ENCODE data around the gene VAV3. TPM values are rescaled to one million over a fixed set of nuclear protein-coding genes. Genes with fewer than 3 reads are reported as not detected.
"Not testable (repeated sequence)": the region's sequence is repeated elsewhere in the genome, so short reads cannot be mapped to it uniquely, and the experiment has no call there.

The VAV3 gene
- polyA plus RNA-seq, 1 of the 3 experiments (the other 2 are of a cell fraction), result not detected

DNA sequence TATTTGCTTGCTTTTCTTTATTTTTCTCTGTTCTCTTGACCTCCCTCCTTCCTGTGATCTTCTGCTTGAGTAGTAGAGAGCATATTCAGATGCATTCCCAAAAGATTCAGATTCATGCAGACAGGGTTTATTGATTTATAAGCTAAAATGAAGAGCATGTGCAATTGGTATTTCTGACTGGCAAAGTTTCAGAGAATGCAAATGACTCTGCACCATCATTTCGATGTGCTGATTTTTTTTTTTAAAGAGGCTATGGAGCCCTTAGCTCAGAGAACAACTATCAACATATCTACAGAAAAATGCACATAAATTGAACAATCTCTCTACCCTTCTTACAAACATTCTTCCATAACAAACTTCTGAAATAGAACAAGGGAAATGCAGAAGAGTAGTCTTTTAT, 312.0 kb downstream of the VAV3 start (continued):
- no peak for TF ChIP-seq NFIC (IDR thresholded peaks at IDR 0.05; ENCODE audit: borderline replicate concordance)
- TF ChIP-seq GABPA (IDR thresholded peaks at IDR 0.05; ENCODE audit: low read depth), result no peak
- TF ChIP-seq CHD2 (IDR thresholded peaks at IDR 0.05; ENCODE audit: low read length, partially characterized antibody), result no peak

DNA sequence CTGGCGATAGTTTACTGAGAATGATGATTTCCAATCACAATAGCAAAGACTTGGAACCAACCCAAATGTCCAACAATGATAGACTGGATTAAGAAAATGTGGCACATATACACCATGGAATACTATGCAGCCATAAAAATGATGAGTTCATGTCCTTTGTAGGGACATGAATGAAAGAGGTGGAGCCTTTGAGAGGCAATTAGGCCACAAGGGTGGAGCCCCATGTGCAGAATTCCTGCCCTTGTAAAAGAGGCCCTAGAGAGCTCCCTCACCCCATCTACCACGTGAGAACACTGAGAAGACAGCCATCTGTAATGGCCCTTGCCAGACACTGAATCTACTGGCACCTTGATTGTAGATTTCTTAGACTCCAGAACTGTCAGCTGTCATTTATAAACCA, 314.2 kb downstream of the VAV3 start:
- H3K27me3 ChIP-seq (ENCODE audit: insufficient read depth); POLR2A ChIA-PET; H3K4me2 ChIP-seq; H3K79me2 ChIP-seq (ENCODE audit: insufficient read depth); DNase-seq; H3K9me3 ChIP-seq; H3K4me3 ChIP-seq (ENCODE audit: low read depth in 2 of 2, low read length in 1 of 2); H4K20me1 ChIP-seq (ENCODE audit: insufficient read depth); H2AFZ ChIP-seq (ENCODE audit: low read depth); H3K9ac ChIP-seq; H3K36me3 ChIP-seq (replicated peaks in 1 of 2; ENCODE audit: control insufficient read depth in 1 of 2, insufficient read depth in 2 of 2, low read length in 1 of 2); H3K27ac ChIP-seq (ENCODE audit: low read depth in 2 of 2, low read length in 1 of 2); H3K9me2 ChIP-seq: not testable (repeated sequence)
- CTCF ChIA-PET, result interaction anchor here (0.7 kb wide), 1 partner anchor 405 kb away, joined by 3 read pairs; no protein-coding TSS in a partner anchor
- WGBS (ENCODE audit: low lambda C conversion rate), result 62% methylated on average over 2 of the region's 2 CpGs
- Histone ChIP-seq H3F3A (replicated peaks; ENCODE audit: insufficient read depth) (peaks cover 11% of the 10 kb centered on the region), H3K4me1 (ENCODE audit: control insufficient read depth in 1 of 2, insufficient read depth in 2 of 2, low read depth in 1 of 2, low read length in 1 of 2) (peaks cover 0 to 18% of the 10 kb centered on the region in 2 experiments; a peak in 2 of 4 replicates)

DNA sequence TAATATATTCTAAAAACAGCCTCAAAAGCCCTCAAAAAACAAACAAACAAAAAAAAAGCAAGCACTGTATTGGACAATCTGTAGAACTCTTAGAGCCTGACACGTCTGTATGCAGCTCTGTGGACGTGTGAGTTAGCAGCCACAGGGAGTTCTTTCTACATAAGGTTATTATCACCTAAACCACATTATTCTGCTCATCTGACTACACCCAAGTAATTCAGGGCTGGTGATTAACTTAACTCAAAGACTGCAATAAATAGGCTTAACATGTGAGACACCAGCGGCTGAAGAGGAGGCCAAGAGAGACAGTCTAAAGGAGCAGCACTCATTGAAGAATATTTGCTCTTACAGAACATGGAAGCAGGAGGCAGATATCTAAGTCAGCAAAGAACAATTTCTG, 316.0 kb downstream of the VAV3 start:
- Histone ChIP-seq H3K4me2 (no peak overlapping the region), H3K9me3 (no peaks in the 10 kb centered on the region), H3K27ac (ENCODE audit: low read depth in 2 of 2, low read length in 1 of 2) (peak overlapping the region in 1 of 2 experiments; percentile 80; a peak in 1 of 4 replicates), H4K20me1 (ENCODE audit: insufficient read depth) (no peaks in the 10 kb centered on the region), H3K27me3 (ENCODE audit: insufficient read depth) (no peaks in the 10 kb centered on the region), H2AFZ (ENCODE audit: low read depth) (no peak overlapping the region), H3F3A (replicated peaks; ENCODE audit: insufficient read depth) (peaks cover 11% of the 10 kb centered on the region), H3K9ac (no peak overlapping the region), H3K36me3 (replicated peaks in 1 of 2; ENCODE audit: control insufficient read depth in 1 of 2, insufficient read depth in 2 of 2, low read length in 1 of 2) (no peaks in the 10 kb centered on the region), H3K4me3 (ENCODE audit: low read depth in 2 of 2, low read length in 1 of 2) (no peak overlapping the region), H3K4me1 (ENCODE audit: control insufficient read depth in 1 of 2, insufficient read depth in 2 of 2, low read depth in 1 of 2, low read length in 1 of 2) (peaks cover 2 to 18% of the 10 kb centered on the region in 2 experiments; a peak in 2 of 4 replicates), H3K9me2 (no peaks in the 10 kb centered on the region), H3K79me2 (ENCODE audit: insufficient read depth) (no peaks in the 10 kb centered on the region)
- DNase-seq, result no peak
- WGBS (ENCODE audit: low lambda C conversion rate), result 80% methylated on average over 3 of the region's 3 CpGs
- CTCF ChIA-PET, result interaction anchor here (0.7 kb wide), 1 partner anchor 17 kb away, joined by 3 read pairs; no protein-coding TSS in a partner anchor
- TF ChIP-seq, protein P1, sequence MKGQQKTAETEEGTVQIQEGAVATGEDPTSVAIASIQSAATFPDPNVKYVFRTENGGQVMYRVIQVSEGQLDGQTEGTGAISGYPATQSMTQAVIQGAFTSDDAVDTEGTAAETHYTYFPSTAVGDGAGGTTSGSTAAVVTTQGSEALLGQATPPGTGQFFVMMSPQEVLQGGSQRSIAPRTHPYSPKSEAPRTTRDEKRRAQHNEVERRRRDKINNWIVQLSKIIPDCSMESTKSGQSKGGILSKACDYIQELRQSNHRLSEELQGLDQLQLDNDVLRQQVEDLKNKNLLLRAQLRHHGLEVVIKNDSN (IDR thresholded peaks at IDR 0.05; ENCODE audit: borderline replicate concordance, low read depth), result no peak
- TF ChIP-seq NRF1 (IDR thresholded peaks at IDR 0.05; ENCODE audit: low read depth, low read length) (no peak), TAF1 (IDR thresholded peaks at IDR 0.05; ENCODE audit: borderline replicate concordance, low read depth, low read length) (no peak), SIN3A (IDR thresholded peaks at IDR 0.05; ENCODE audit: borderline replicate concordance, low read depth, low read length) (no peak), RAD21 (IDR thresholded peaks at IDR 0.05; ENCODE audit: low read length) (no peak)
- TF ChIP-seq, protein P2, sequence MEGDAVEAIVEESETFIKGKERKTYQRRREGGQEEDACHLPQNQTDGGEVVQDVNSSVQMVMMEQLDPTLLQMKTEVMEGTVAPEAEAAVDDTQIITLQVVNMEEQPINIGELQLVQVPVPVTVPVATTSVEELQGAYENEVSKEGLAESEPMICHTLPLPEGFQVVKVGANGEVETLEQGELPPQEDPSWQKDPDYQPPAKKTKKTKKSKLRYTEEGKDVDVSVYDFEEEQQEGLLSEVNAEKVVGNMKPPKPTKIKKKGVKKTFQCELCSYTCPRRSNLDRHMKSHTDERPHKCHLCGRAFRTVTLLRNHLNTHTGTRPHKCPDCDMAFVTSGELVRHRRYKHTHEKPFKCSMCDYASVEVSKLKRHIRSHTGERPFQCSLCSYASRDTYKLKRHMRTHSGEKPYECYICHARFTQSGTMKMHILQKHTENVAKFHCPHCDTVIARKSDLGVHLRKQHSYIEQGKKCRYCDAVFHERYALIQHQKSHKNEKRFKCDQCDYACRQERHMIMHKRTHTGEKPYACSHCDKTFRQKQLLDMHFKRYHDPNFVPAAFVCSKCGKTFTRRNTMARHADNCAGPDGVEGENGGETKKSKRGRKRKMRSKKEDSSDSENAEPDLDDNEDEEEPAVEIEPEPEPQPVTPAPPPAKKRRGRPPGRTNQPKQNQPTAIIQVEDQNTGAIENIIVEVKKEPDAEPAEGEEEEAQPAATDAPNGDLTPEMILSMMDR (IDR thresholded peaks at IDR 0.05), result no peak
- POLR2A ChIA-PET, result no interaction called here
